ENCODE measurements around the gene TAMALIN. TPM values are rescaled to one million over a fixed set of nuclear protein-coding genes. Genes with fewer than 3 reads are reported as not detected.

TAMALIN gene
- total RNA-seq, 1 donor from 2014 or later, result 26.4 TPM

DNA sequence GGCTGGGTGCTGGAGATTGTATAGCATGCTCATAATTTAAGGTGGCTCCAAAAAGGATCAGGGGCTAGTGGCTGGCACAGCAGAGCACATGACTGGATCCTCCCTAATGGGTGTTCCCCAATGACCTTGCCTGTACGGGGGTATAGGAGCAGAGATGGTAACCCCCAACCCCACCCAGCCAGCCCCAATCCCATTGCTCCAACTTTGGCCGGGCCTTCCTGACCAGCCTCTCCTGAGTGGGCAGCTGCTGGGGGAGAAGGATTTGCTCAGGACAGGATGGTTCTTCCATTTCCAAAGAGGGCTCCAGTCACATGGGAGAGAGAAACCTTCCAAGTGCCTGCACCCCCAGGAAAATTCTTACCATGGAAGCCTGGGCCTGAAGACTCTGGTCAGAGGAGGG lies 29.2 kb downstream of the TAMALIN start:
- no peak for DNase-seq (ENCODE audit: low read depth in 2 of 2)

DNA sequence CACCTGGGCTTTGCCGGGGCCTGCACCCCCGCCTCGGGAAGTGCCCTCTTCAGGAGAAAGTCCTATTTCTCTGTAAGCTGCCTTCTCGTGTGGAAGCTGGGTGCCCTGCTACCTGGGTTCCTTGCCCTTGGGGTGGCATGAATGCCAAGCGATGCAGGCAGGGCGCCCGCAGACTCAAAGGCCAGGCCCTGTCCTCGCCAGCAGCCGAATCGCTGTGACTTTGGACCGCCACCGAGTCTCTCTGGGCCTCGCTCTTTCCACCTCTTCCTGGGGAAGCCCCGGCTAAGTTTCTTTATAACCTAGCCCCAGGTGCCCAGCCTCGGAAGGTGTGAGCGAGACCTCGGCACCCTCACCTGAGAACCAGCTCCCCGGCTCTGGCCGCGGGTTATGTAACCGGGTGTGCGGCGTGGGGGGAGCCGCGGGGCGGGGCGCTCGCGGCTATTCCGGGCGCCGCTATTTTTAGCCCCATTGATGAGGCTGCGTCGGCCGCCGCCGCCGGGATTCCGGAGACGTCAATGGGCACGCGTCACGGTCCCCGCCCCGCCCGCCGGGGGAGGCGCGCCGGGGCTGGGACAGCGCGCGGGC lies 29.9 kb downstream of the TAMALIN start:
- DNase-seq (ENCODE audit: low read depth in 2 of 2), result peak; percentile 85 to 88

DNA sequence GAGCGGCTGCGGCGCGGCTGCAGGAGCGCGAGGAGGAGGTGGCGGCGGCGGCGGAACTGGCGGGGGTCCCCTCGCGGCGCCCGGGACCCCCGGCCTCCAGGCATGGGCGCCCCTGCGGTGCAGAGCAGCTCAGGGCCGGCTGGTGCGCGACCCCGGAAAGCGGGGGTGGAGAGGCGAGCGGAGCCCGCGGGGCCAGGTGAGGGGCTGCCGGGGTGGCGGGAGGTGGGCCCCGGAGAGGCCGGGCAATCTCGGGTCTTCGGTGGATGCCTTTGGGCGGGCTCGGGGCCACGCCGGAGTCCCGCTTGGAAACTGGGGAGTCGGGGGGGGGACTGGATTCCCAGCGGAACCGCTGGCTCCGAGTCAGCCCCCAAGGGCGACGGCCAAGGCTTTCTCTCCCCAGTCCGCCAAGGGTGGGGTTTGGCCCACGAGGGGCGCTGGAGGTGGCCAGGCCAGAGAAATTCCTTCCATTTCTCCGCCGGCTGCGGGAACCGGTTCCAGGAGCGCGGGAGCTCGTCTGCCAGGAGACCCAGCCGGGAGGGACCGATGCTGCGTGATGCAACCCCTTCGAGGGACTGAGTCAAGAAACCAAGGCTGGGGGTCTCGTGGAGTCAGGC lies 30.6 kb downstream of the TAMALIN start:
- DNase-seq (ENCODE audit: low read depth in 2 of 2), result no peak

DNA sequence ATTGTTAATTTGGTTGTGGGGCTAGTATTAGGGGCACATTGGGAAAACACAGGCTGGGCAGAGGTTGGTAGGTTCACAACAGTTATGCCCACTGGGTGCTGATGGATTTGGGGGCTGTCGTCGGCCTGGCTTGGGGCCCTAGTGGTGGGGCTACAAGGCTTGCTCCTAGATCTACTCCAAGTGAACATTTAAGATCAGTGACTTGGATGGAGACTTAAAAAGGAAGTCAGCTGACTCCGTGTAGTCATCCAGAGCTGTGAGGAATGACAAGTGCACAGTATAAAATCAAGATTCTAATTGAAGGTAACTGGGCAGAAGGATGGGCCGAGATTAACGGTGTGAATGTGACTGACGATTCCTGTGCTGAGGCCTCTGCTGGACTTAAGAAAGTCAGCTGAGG lies 31.7 kb downstream of the TAMALIN start:
- DNase-seq (ENCODE audit: low read depth in 2 of 2), result peak in 1 of 2 donors; percentile 70

DNA sequence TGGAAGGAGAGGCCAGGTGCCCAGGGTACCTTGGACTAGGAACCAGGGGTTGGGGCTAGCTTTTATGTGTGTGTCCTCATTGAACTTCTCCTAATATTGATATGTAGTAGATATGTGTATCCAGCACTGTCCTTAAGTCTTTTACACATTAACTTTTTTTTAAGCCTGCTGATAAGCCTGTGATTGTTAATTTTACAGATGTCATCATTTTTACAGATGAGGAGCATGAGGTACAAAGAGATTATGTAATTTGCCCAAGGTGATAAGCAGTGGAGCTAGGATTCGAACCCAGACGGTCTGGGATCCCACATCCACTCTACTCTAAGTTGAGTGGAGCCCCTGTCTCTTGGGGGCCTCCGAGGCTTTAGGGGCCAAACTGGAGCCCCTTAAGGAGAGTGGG lies 34.3 kb downstream of the TAMALIN start:
- DNase-seq (ENCODE audit: low read depth in 2 of 2), result no peak

DNA sequence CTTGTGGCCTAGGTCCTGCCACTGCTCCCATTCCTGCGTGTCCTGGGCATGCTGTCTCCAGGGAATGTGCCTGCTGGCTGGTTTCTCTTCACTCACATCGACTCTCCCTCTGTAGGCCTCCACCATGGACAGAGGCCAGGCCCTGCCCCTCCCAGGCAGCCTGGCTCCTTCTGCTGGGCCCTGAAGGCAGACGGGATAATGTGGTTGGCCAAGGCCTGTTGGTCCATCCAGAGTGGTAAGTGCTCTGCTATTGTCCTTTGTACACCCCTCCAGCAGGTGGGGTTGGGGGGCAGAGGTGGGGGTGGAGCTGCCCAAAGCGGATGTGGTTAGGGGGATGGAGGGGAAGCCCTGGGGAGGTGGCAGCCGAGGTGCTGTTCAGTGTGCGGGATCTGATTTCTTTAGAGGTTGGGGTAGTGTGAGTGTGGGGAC lies 35.0 kb downstream of the TAMALIN start:
- DNase-seq (ENCODE audit: low read depth in 2 of 2), result peak in 1 of 2 donors; percentile 46

DNA sequence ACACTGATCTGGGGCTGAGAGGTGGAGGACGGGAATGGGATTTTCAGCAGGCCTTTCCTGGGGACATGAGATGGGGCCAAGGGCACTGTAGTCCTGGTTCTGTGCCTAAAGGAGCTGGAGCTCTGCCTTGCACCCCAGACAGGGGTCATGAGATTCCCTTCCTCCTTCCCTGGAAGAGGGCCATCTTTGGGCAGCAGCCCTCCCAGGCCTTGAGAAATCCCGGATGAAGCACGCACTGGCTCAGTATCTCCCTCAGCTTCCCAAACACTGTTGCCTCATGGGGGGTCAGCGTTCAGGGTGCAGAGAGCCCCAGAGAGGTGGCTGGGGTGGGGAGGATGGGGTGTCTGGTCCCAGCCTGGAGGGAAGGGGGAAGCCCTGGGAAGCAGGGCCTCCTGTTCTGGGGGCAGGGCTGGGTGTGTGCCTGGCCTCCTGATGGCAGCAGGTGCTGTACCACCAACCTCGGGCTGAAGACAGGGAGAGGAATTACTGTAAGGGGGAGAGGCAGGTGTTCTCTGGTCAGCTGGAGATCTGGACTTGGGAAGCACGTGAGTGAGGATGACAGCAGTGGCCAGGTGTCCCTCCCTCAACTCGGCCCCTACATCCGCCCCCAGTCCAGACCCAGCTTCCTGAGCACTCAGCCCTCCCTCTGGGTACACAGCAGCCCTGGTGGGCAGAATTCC lies 36.1 kb downstream of the TAMALIN start:
- no peak for DNase-seq (ENCODE audit: low read depth in 2 of 2)

DNA sequence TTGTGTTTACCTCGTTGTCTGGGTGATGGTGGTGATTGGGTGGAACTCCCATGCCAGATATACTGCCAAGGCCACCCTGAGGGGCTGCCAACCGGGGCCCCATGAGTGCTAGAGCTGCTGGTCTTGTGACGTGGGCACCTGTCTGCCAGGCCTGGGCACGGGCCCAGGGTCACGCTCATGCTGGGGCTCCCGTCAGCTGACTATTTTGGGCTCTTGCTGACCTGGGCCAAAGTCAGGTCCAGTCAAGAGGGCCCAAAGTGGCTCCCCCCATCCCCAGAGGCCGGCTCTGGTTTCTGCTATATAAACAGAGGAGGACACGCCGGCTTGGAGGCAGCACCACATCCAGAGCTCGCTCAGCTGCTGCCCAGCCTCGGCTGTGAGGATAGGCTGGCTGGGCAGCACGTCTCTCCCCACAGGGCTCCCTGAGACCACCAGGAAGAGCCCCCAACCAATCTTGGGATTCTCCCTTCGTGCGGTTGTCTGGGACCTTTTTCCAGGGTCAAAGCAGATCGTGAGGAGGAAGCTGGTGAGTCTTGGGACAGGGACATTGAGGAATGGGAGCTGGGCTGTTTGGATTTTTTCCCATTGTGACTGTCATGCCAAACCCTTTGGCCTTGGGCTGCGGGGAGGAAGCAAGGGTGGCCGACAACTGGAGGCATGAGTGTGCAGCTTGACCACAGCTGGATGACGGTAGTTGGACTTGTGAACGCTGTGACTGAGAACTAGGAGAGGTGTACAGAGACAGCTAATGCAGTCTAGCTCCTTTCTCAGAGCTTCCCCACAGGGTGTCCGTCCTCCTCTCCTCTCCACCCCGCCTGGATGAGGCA lies 36.9 kb downstream of the TAMALIN start:
- peak in 1 of 2 donors; percentile 38 for DNase-seq (ENCODE audit: low read depth in 2 of 2)

DNA sequence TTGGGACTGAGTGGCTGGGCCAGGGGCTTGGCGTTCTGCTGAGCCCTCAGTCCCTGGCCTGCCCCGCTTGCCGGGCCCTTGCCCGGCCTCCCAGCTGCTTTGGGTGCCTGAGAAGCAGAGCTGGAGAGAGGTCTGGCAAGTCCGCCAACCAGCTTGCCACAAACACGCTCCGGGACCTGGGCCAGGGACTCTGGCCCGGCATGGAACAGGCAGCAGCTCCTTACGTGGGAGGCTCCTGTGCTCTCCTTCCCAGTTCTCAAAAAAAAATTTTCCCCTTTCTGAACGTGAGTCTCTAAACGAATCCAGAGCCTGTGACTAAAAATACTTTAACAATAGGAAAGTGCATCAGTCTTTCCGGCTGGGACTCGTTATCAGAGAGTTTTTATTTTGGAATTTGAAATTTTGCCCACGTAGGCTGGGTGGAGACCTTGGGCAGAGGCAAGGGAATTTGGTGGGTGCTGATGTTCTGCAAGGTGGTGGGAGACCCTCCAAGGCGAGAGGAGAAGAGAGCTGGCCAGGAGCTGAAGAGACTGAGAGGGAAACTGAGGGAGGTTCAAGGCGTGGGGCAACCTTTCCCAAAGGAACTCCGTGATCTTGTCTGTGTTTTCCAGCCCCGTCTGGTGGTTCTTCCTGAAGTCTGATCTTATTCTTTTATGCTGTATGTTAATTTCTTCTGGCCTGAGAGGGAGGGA lies 37.7 kb downstream of the TAMALIN start:
- DNase-seq (ENCODE audit: low read depth in 2 of 2), result peak; percentile 78 to 85

DNA sequence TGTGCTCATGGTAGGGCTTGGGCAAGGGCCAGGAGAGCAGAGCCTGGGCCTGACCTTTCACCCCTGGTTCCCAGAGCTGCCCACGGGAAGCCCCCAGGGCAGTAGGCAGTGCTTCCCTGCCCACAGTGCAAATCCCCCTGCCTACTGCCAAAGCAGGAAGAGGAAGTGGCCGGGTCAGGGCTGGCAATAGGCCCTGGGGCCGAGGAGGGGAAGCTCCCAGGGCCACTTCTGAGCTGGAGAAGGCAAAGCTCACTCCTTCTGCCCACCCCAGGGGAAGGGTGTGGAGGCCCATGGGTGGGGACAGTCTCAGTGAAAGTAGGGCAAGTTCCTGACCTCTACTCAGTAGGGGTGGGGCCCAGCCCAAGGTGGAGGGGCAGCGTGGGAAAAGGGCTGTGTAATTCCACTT lies 39.1 kb downstream of the TAMALIN start:
- peak in 1 of 2 donors; percentile 42 for DNase-seq (ENCODE audit: low read depth in 2 of 2)

DNA sequence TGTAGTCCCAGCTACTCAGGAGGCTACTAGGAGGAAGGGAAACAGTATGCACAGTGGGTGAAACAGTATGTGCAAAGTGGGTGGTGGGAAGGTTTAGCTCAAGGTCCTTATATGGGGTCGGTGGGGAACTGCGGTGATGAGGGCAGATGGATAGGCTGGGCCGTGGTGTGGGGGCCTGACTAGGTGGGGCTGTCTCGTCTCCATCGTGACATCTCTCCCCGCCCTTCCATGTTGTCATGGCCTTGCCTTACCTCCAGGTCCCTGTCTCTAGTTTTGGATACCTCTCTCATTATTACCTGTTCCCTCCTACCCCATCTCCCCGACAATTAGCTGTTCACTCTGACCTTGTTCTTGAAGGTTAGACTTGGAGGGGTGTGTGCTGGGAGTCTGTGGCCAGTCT lies 40.1 kb downstream of the TAMALIN start:
- no peak for DNase-seq (ENCODE audit: low read depth in 2 of 2)

DNA sequence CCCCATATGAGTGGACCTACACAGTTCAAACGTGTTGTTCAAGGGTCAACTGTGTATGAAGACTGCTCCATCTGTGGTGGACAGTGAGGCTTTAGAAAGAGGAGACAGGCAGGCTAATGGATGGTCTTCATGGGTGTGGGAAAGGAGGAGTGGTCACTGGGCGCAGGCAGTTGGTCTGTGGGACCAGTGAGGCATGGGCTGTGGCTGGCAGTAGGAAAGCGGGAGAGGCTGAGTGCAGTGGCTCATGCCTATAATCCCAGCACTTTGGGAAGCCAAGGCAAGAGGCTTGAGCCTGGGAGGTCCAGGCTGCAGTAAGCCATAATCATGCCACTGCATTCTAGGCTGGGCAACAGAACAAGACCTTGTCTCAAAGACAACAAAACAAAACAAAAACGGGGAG lies 42.5 kb downstream of the TAMALIN start:
- DNase-seq (ENCODE audit: low read depth in 2 of 2), result no peak

DNA sequence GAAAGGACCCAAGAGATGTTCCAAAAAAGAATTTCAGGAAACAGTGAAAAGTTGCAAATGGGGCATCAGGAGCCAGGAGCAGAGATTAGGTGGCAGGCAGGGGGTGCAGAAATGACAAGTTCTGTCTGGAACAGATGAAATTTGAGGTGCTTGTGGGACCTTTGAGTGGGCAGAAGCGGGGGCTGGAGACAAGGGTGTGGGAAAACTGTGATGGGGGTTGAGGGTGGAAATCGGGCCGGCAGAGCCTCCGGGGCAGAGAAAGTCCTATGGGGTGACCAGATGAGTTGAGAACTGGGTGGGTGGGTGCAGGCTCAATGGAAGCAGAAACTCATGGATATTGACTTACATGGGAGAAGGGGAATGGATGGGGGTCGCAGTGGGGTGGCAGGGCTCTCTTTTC lies 42.9 kb downstream of the TAMALIN start:
- no peak for DNase-seq (ENCODE audit: low read depth in 2 of 2)

DNA sequence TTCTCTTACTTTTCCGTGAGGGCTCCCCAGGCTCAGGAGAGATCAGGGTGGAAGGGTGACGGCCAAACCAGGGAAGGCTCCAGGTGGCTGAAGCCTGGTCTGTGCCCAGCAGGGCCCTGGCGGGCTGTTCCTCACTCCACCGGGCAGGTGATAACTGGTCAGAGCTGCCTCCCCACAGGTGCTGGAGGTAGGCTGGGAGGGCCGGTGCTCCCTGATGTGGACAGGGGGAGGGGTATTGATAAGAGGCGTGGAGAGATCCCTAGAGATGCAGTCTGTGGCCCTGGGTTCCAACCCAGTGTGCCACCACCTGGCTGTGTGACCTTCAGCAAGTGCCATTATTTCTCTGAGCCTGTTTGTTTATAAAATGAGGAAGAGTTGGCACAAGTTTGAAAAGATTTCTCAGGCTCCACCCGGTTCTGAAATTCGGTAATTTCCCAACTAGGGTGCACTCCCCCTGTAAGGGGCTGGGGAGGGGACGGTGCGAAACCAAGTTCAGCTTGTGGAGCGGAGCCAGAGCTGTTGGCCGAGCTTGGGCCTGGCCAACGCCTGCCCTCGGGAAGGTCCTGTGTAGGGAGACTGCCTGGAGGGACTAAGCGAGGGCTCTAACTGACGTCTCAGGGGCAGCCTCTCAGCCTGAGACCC lies 43.5 kb downstream of the TAMALIN start:
- peak in 1 of 2 donors; percentile 53 for DNase-seq (ENCODE audit: low read depth in 2 of 2)

DNA sequence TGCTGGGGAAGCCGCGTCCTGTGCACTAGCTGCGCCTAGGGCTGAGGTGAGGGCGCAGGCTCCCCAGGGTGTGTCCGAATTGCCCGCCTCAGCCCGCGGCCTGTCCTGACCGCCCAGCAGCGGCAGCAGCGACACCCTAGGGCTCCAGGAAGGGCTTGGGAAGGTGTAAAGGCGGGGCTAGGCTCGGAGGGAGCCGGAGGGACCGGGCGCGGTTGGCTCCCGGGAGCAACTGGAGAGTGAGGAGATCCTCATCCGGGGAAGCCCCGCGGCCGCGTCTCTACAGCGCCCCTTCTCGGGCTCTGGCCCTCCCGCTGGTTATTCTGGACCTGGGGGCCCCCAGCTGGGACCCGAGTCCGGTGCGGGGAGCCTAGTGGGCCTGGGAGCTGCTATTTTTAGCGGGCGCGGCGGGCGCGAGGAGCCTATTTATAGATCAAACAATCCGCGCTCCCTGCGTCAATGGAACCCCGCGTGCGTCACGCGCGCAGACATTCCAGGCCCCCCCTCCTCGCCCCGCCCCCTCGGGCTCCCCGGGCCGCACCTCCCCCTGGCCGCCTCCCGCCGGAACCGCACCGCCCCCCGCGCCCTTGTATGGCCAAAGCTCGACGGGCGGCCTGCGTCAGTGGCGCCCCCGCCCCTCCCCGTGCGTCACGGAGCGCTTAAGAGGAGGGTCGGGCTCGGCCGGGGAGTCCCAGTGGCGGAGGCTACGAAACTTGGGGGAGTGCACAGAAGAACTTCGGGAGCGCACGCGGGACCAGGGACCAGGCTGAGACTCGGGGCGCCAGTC lies 44.2 kb downstream of the TAMALIN start, which contains the start of gene NR4A1:
Gene NR4A1 (plus strand): TSS at position 685 of the 784 bp plus-strand sequence. CDS start 2,887 bp downstream, outside the sequence.
- peak; percentile 97 to 98 for DNase-seq (ENCODE audit: low read depth in 2 of 2)

DNA sequence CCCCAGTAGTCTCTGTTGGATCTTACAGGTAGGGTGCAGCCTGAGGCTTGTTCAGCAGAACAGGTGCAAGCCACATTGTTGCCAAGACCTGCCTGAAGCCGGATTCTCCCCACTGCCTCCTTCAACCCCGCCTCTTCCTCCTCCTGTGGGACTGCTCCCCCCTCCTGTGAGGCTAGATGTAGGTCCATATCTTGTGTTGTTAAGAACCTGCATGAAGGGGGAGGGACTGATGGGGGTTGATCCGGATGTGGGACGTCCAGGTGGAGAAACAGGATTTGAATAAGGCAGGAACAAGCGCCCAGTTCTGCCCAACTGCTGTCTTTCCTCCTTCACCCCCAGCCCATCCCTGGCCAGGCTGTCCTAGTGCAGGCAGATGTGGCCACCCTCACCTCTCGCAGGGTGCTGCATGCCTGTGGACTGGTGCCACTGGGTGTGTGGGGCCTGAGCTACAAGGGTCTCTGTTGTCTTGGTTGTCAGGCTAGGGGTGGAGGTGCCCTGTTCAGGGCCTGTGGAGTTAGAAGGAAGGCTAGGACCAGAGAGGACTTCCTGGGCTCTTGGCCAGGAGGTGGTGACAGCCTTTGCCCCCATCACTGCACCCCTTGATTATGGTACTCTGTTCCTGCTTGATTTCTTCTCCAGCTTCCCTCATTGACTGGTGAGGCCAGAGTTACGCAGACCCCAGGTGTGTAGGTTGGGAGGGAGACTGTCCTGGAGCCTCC lies 45.9 kb downstream of the TAMALIN start:
- no peak for DNase-seq (ENCODE audit: low read depth in 2 of 2)

DNA sequence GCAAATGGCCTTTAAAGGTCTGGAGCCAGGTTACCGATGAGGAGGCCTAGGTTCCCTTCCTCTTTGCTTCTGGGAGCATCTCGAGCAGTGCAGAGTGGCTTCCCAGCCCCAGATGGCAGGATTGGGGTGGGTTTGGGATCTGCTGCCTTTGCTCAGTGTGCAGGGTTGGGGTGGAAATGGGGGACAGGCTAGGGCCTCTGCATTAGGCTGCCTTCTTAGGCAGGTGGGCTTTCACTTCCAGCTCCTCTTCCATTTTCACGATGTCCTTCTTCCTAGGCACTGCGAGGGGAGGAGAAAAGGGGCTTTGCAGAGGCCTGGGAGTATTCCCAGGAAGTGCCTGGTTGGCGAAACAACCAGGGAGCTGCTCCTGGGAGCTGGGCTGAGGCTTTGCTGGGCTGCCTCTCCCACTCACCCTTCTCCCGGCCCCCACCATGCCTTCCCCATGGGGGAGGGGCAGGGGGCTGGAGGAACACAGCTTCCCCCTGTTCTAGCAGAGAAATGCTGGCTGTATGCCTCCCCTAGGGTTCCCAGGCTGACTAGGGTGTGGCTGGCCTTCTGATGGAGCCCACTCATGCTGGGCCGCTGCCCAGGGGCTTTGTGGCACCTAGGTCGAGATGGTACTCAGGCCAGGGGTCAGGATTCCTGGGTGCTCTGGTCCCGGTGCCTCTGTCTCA lies 46.9 kb downstream of the TAMALIN start:
- no peak for DNase-seq (ENCODE audit: low read depth in 2 of 2)

DNA sequence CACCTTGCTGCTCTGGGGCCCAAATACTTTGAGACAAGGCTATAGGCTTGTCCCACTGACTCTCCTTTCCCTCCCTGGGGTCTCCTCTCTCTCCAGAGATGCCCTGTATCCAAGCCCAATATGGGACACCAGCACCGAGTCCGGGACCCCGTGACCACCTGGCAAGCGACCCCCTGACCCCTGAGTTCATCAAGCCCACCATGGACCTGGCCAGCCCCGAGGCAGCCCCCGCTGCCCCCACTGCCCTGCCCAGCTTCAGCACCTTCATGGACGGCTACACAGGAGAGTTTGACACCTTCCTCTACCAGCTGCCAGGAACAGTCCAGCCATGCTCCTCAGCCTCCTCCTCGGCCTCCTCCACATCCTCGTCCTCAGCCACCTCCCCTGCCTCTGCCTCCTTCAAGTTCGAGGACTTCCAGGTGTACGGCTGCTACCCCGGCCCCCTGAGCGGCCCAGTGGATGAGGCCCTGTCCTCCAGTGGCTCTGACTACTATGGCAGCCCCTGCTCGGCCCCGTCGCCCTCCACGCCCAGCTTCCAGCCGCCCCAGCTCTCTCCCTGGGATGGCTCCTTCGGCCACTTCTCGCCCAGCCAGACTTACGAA lies 47.6 kb downstream of the TAMALIN start:
- DNase-seq (ENCODE audit: low read depth in 2 of 2), result no peak
